Stimulated activated naive CD4-positive, alpha-beta T cell (primary cell): ENCODE results near the gene APOBEC3B.
"Not testable (repeated sequence)": the region's sequence is repeated elsewhere in the genome, so short reads cannot be mapped to it uniquely, and the experiment has no call there.

Source experiments
- DNase-seq, 6 experiments: peaks; one replicate each; lab custom pipeline; 2025; lab: John Stamatoyannopoulos, UW

The APOBEC3B gene

DNA sequence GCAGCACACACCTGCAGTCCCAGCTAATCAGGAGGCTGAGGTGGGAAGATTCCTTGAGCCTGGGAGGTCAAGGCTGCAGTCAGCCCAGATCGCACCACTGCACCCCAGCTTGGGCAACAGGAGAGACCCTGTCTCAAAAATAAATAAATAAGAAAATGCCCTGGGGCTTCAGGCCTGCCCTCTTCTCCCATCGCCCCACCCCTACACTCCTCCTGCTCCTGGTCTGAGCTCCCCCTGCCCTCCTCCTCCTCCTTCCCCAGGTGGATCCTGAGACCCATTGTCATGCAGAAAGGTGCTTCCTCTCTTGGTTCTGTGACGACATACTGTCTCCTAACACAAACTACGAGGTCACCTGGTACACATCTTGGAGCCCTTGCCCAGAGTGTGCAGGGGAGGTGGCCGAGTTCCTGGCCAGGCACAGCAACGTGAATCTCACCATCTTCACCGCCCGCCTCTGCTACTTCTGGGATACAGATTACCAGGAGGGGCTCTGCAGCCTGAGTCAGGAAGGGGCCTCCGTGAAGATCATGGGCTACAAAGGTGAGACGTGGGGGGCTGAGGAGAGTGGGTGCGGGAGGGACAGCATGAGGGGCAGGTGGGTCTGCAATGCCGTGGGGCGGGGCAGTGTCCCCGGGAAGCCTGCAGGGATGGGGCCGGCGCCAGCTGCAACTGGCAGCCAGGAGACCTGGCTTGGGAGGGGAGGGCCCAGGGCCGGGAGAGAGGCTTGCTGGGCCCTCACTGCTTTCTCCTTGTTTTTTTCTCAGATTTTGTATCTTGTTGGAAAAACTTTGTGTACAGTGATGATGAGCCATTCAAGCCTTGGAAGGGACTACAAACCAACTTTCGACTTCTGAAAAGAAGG is 49.5 kb downstream of the APOBEC3B start:
- DNase-seq: not testable (repeated sequence)

DNA sequence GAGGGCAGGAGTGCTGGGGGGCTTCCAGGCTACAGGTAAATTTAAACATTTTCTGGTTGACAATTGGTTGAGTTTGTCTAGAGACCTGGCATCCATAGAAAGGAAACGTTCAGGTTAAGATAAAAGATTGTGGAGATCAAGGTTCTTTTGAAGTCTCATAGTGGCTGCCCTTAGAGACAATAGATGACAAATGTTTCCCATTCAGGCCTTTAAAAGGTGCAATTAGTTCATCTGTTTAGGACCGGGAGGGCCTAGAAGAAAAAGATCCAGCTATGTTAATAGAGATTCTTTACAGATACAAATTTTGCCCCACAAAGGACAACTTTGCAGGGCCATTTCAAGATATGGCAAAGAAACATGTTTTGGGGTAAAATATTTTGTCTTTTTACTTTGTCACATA is 54.9 kb downstream of the APOBEC3B start:
- DNase-seq: peak in 1 of 6 experiments; percentile 14

DNA sequence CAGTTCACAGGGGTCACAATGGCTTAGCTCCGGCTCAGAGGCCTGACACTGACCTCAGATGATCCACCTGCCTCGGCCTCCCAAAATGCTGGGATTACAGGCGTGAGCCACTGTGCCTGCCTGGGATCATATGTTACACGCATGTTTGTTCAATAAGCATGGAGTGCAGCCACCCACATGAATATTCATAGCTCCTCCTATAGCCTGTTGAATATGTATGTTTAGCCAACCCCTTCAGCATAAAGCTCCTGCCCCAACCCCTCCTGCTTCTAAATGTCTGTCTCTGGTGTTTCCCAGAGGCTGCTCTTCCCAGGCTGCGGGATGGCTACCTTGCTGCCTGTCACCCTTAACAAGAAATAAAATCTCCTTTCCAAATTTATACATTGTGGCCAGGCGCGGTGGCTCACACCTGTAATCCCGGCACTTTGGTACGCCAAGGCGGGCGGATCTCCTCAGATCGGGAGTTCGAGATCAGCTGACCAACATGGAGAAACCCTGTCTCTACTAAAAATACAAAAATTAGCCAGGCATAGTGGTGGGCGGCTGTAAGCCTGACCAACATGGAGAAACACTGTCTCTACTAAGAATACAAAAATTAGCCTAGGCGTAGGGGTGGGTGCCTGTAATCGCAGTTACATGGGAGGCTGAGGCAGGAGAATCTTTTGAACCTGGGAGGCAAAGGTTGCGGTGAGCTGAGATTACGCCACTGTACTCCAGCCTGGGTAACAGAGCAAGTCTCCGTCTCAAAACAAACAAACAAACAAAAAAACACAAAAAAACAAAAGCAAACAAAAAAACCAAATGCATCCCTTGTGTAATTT is 57.4 kb downstream of the APOBEC3B start:
- no peak for DNase-seq

DNA sequence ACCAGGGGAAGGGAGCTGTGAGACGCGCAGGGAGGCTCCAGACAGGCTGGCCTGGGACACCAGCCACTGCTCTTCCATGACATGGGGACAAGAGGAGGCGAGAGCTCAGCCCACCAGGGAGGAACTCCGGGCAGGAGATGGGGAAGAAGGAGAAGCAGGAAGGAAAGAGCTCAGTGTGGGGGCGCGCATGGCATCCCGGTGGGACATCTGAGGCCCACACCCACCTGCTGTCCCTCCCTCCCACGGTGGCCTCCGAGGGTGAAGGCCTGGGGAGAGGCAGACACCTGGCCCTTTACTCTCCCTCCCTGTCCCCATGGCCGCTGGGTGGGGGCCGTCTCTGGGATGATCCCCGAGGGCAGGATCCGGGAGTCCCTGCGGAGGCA is 58.0 kb downstream of the APOBEC3B start:
- DNase-seq: not testable (repeated sequence)

DNA sequence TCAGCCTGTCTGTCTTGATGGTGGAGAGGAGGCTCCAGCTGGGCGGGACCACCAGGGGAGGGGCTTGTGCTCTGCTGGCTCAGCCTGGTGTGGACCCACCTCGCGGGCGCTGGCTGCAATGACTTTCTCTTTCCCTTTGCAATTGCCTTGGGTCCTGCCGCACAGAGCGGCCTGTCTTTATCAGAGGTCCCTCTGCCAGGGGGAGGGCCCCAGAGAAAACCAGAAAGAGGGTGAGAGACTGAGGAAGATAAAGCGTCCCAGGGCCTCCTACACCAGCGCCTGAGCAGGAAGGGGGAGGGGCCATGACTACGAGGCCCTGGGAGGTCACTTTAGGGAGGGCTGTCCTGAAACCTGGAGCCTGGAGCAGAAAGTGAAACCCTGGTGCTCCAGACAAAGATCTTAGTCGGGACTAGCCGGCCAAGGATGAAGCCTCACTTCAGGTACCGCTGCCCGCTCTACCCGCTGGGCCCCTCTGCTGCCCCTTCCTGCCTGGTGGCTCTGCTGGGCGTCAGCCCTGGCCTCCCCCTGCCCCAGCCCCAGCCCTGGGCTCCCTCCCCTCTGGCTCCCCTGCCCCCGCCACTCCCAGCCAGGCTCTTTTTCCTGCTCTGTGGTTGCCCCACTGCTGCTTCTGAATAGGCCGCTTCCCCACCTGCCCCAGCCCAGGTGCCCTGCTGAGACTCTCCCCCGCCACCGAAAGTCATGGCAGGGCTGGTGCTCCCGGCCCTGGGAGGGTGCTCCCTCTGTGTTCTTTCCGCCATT is 58.6 kb downstream of the APOBEC3B start, which contains the start of gene APOBEC3F:
Gene APOBEC3F (plus strand): TSS at position 327 of the 759 bp plus-strand sequence. CDS start 97 bp downstream, at position 424.
- peak in 2 of 6 experiments; percentile 39 to 47 for DNase-seq

DNA sequence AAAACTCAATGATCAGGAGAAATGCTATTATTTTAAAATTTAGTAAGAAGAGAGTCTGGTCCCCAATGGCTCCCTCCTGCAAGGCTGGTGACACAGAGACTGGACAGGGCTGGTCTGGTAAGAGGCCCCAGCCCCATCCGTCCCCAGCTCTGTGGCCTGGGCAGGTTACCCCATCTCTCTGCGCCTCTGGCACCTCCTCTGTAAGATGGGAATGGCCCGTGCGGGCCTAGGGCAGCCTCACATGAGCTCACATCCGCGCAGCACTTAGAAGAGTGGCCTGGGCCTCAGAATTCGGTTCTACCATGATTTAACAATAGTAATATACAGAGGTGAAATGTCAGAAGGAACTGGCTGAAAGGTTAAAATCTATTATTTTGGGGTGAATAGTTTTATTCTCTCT is 59.8 kb downstream of the APOBEC3B start:
- no peak for DNase-seq
